GM21529 (cell line): ENCODE results near the gene PRDX2.
"Not testable (repeated sequence)": the region's sequence is repeated elsewhere in the genome, so short reads cannot be mapped to it uniquely, and the experiment has no call there.

ENCODE experiments used
- ATAC-seq: cut with Tn5 transposase; IDR thresholded peaks from one replicate; pipeline ENCODE4 v1.9.1; 2021; ENCODE audit not compliant: unreplicated experiment

PRDX2 gene

DNA sequence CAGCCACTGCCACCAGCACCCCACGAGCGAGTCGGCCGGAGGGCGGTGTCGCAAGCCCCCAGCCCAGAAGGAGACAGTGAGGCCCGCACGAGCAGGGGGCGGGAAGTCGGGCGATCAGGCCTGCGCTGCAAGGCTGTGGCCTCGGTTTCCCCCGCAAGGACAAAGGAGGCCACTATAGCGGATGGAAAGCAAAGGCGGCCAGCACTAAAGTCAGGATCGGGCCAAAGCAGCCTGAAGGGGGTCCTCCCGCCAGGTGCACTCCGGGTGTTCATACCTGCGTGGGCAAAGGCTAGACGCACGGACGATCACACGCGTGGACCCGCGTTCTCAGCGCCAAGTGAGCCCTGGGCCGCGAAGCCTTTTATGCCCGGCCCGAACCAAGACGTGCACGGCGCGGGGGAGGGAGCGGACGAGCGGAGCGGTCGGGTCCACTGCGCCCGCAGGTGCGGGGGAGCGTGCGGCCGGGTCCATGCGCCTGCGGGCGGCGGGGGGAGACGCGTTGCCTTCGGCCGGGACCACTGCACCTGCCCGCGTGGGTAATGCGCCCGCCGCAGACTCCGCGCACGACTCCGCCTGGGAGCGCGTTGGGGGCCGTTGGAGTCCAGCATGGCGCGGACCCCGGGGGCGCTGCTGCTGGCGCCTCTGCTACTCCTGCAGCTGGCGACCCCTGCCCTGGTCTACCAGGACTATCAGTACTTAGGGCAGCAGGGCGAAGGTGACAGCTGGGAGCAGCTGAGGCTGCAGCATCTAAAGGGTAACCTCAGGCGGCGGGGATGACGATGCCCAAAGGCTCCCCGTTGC, at the start of gene PRDX2, which contains the start of gene THSD8:
Gene PRDX2, minus strand, starts transcription at position 335 of the 801 bp plus-strand sequence. CDS start 539 bp downstream, outside the sequence.
Gene THSD8, plus strand, starts transcription at position 604 of the 801 bp plus-strand sequence. Its CDS starts 3 bp downstream, at position 607.
- no peak for ATAC-seq

DNA sequence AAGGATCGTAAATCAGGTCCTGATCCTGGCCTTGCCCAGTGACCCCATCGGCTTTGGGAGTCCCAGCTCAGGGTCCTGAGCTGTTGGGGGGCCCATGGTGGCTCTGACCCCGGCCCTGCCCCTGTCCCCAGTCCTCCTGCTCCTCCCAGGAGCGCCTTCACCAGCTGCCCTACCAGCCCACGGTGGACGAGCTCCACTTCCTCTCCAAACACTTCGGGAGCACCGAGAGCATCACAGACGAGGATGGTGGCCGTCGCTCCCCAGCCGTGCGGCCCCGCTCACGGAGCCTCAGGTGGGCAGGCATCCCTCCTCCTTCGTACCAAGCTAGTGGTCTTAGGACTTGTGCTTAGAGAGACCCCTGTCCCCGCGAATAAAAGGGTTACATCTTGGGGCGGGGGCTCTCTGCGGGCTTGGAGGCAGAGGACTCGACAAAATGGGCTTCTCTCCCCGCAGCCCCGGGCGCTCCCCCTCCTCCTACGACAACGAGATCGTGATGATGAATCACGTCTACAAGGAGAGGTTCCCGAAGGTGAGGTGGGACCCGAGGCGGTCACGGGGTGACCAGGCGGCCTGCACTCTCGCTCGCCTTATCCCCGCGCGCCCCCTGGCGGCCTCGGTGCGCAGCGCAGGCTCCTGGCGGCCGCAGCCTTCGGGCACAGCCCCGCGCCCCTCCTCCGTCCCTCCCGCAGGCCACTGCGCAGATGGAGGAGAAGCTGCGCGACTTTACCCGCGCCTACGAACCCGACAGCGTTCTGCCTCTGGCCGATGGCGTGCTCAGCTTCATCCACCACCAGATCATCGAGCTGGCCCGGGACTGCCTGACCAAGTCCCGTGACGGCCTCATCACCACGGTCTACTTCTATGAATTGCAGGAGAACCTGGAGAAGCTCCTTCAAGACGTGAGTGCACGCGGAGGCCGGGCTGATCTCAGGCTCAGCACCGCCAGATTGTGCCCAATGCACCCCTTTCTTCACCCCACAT, 45.8 kb upstream of the PRDX2 start:
- ATAC-seq, result no peak

DNA sequence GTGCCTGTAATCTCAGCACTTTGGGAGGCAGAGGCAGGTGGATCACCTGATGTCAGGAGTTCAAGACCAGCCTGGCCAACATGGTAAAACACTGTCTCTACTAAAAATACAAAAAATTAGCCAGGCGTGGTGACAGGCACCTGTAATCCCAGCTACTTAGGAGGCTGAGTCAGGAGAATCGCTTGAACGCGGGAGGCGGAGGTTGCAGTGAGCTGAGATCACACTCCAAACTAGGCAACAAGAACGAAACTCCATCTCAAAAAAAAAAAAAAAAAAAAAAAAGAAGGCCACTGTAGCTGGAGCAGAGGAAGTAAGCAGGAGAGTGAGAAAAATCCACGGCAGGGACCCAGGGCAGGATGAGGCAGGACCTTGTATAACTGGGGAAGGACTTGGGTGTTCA, 45.0 kb upstream of the PRDX2 start:
- not testable (repeated sequence) for ATAC-seq

DNA sequence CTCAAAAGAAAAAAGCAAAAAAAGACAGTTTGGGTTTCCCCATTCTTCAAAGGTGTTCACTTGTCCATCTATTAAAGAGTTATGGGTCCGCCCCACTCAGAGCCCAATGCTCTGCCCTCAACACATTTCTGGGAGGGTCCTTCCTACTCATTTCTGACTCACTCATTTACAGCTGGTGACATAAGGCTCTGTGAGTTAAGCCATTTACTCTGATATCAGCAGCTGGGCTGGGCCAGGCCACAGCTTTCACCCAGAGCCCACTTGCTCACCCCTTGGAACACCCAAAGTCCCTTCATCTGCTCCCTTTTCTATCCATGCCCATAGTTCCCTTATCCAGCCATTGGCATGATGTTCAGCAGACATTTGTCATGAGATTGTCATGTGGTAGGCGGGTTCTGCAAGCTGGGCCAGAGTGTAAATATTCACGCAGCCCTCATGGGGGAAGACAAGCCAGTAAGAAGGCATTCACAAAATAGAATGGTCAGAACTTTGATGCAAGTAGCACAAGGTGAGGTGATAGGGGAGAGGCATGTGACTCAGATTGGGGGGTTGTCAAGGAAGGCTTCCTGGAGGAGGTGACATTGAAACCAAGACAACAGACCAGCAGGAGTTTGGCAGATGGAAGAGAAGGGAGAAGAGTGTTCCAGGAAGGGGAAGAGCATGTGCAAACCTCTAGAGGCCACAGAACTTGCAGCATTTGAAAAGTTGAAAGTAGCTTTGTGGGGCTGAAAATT, 42.6 kb upstream of the PRDX2 start:
- no peak for ATAC-seq

DNA sequence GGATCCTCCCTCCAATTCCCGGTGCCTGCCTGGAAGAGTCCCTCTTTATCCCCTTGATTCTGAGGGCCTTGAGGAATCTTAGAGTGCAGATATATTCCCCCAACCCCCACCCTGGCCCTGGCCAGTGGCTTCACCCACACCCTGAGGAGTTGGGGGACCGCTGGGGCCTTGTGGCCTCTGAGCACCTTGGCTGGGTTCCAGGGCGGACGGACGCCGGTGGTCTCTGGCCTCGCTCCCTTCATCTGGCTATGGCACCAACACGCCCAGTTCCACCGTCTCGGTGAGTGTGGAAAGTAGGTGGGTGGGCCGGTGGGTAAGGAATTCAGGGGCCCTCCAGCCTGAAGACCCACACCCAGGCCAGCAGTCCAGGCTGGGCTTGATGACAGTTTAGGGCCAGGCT, 41.7 kb upstream of the PRDX2 start:
- no peak for ATAC-seq

DNA sequence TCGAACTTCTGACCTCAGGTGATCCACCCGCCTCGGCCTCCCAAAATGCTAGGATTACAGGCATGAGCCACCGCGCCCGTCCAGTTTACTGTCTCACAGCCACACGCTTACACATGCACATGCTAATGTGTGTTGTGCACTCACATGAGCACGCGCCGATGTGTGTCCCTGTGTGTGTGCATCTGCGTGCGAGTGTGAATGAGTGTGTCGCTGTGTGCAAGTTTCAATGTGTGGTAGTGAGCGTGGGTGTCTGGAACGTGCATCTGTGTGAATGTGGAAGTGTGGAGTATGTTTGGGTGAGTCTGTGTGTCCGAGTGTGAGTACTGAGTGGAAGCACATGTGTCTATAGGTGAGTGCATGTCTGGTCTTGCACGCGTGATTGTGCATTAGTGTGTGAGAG, 40.9 kb upstream of the PRDX2 start:
- ATAC-seq, result no peak

DNA sequence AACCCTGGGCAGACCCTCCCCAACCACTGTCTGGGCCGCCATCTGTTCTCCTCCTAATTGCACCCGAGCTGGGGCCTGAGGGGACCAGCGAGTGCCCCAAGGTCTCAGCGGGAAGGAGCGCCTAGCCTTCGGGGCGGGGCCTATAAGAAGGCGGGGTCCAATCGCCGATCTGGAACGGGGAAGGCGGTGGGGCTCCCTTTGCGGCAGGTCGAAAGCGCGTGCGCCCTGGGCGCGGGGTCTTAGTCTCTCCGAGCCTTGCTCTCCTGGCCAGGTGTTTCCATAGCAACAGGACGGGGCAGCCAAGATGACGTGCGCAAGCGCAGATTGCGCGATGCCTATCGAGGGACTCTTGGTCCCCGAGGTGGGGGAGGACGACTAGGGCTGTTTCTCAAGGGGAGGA, 39.5 kb upstream of the PRDX2 start:
- ATAC-seq, result no peak

DNA sequence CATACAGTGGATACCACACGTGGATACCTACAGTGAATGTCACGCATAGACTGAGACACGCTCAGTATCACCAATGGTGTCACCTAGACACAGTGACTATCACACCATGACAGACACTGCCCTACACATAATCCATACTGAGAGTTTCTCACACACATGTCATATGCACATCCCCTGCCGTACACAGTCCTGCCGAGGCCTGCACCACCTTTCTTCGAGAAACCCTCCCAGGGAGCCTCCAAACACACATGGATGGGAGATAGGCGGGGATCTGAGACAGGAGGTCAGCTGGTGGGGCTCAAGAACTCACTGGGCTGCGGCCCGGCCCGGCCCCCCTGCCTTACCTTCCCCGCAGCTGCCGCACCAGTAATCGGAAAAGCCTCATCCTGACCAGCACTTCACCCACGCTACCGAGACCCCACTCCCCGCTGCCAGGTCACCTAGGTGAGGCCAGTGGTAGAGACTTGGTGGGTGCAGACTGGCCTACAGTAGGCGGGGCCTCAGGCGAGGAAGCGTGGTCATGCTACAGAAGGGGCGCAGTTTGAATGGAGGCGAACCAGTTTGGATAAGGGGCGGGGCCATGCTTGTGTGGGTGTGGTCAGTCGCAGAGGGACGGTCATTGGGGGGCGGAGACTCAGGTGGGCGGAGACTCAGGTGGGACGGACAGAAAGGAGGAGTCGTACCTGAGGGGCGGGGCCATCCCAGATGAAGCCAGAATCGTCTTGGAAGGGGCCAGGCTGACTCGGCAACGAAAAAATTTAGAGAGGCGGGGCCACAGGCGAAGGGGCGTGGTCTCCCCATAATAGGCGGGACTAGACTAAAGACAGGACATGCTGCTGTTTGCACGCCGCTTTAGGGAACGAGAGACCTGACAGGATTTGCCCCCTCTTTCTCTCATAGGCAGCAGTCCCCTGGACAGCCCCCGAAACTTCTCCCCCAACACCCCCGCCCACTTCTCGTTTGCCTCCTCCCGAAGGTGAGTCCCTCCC, 38.8 kb upstream of the PRDX2 start:
- ATAC-seq, result no peak

DNA sequence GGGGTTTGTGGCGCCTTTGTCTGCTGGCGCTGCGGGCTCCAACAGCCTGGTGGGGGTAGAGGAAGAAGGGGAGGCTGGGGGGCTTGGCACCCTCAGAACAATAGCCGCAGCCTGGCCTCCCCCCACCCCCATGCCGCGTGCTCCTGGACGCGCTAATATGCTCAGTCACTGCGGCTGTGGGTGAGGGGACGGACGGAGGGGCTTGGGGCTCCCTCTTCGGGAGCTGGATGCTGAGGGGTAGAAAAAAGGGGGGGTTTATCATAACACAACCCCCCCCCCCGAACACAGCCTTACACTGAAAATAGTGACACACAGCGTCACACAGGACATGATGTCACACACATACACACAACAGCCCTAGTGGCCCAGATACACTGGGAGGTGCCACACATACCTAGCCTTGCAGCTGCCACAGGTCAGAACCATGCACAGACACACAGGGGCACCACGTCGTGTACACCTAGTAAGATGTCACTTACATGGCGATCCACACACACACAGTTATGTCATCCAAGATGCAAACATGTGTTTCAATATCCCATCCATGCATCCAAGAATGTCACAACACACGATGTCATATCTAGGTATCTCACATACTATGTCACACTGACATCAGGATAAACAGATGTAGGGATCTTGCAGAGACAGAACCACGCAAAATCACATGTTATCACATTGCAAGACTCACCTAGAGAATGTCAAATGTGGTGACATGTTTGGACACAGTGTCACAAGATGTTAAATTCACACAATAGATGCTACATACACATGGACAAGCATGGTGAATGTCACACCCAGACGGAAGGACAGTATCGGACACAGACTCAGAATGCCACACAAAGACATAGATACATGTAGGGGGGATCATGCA, 37.5 kb upstream of the PRDX2 start:
- no peak for ATAC-seq

DNA sequence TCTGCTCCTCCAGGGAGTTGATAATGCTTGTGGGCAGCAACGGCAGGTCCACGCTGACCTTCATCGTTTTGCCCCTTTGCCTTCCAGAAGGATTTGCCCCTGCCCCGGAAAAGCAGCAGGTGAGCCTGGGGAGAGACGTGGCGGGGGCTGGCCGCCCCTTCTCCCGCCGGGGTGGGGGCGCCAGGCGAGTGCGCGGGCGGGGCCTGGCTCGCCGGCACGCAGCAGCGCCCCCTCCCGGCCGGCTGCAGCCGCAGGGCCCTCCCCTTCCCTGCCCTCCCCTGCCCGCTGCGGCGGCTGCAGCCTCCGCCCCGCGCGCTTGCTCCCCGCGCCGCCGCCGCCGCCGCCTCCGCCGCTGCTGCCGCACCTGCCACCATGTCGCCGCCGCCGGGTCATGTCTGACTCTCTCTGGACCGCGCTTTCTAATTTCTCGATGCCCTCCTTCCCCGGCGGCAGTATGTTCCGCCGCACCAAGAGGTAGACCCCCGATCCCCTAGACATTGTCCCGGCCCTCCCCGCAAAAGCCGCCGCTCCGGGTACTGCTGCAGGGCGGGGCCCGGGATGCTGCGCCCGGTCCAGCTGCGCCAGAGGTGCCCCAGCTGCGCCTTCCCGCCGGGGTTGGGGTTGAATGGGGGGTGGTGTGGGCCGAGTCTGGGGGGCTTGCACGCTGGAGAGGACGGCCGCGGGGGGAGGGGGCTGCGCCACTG, 36.7 kb upstream of the PRDX2 start, which contains the start of gene MAST1:
Gene MAST1, plus strand, starts transcription at position 334 of the 704 bp plus-strand sequence. Its CDS starts 58 bp downstream, at position 392.
- no peak for ATAC-seq

DNA sequence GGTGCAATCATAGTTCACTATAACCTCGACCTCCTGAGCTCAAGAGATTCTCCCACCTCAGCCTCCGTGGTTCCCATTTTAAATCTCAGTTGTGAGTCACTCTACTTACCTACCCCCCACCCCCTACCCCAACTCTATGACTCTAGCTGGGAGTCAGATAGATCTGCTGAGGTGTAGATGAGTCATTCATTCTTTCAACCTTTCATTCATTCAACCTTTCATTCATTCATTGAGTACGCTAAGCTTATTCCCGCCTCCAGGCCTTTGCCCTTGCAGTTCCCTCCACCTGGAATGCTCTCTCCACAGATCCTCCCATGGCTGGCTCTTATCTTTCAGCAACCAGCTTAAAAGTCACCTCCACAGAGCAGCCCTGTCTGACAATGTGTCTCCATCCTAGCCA, 35.6 kb upstream of the PRDX2 start:
- no peak for ATAC-seq

DNA sequence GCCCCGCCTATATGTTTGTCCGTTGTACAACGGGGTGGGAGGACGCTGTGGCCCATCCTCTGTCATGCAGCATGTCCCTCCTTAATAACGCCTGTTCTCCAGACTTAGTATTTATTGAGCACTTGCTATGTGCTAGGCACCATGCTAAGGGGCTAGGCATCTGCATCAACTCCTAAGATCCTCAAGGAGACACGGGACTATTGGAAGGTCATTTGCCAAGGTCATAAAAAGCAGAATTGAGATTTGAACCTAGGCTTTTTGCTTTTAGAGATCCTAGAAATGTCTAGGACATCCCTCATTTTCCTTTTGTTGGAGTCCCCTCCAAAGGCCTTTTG, 34.9 kb upstream of the PRDX2 start:
- ATAC-seq, result no peak

DNA sequence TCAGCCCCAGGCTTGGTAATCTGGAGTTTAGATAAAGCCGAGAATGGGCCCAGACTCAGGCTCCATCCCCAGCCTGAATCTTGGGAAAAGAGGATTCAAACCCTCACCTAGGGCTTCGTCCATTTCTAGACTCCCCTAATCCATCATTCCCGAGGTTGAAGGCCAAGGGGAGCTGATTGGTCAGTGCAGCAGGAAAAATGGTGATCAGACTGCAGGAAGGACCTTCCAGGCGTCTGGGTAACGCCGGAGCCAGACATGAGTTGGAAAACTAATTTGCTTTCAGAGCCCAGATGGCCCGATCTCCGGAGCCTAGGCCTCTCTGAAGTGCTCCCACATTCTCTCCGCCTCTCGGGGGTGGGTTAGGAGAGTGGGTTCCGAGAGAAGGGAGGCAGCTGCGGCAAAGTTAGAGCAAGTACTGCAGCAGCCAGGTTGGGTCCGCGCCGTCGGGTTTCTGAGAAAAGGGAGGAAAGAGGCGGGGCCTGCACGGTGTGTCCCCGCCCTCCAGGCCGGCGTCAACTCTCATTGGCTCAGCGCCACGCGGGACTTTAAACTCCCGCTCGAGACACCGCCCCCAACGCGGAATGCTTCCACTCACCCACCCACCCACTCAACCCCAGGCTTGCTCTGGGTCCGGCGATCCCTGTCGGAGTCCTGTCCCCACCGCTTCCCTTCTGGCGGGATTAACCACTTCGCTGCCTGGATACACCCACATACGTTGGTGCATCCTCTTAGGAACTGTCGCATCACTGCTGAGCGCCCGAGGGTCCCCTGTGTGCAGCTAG, 33.6 kb upstream of the PRDX2 start:
- no peak for ATAC-seq

DNA sequence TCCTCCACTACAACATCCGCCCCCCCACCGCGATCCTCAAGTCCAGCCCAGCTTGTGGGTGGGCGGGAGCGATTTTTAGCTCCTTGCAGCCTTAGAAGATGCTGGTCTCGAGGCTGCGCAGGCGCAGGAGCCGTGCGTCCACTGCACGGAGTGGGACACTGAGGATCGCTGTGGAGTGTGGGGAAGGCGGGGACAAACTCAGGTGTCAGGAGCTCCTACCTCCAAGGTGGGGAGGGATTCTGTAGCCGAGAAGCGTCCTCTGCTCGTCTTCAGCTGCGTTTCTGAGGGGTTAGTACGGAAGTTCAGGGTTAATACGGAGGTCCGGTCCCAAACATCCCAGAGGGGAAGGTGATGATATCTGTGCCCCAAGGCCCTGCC, 33.0 kb upstream of the PRDX2 start, which contains the start of gene RTBDN:
Gene RTBDN, minus strand, starts transcription at position 14 of the 378 bp plus-strand sequence. CDS start 4,600 bp downstream, outside the sequence.
- ATAC-seq, result no peak

DNA sequence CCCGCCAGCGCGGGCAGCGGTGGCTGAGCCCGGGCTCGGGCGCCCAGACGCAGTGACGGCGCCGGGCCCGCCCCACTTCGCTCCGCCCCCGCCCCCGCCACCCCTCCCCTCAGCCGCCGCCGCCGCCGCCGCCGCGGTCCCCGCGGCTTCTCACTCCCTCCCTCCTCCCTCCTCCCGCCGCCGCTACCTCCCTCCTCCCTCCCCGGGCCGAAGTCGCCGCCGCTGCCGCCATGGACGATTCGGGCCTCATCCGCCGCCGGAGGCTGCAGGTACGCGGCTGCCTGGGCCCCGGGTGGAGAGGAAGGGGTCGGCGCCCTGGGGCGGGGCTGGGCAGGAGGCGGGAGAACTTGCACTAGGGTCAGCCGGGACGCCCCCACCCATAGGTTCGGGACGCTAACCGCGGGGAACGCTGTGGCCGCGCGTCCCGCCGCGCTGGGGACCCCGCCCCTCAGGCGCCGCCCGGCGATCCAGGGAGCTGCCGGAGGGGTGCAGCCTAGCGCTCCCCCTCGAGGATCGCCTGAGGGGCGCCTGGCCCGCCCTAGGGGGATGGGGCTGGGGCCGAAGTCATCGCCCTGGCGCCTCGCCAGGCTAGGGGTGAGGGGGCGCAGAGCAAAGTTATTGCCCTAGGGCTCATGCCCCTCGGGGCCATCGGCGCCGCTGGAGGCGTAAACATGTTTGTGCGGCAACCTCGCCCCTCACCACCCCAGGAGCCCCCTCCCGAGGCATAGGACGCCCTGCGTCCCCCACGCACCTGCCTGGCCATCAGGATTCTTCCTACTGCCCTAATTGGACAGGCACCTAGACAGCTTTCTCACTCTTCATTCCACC, 32.4 kb upstream of the PRDX2 start:
- no peak for ATAC-seq

DNA sequence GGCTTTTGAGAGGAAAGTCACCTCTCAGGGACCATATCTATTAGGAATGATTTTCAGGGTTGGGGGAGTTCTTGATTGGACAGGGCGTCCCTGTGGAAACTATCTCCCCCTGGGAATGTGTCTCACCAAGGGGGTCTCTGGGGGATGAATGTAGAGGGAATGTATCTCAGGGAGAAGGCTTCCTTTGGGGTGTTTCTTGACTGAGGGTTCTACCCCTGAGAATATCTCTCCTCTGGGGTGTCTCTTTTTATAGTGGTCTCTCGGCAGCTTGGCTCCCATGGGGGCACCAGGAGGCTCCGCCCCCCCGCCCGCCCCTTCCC, 31.8 kb upstream of the PRDX2 start:
- ATAC-seq, result no peak

DNA sequence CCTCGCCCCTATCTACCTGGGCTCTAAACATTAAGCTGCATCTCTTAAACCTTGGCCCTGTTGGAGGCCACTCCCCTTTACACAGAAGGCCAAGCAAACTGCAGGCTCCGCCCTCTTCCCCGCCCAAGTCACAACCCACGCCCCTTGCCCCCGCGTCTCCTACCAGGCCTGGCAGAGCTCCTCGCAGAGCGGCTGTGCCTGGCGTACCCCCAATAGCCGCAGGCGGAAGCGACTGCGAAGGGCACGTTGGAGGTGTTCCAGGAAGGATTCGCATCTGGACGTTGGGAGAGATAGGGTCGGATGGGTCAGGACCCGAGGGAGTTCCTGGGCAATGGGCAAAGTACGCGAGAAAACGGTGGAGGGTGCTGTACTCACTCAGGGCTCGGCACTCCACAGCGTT, 26.9 kb upstream of the PRDX2 start:
- ATAC-seq, result no peak
